ENCODE data around the gene SYNCRIP. TPM values are rescaled to one million over a fixed set of nuclear protein-coding genes. Genes with fewer than 3 reads are reported as not detected.
A peak's percentile ranks its signal among the peaks of the same experiment; 100 is the strongest.

Gene SYNCRIP
- total and polyA plus RNA-seq, 2 of the 4 experiments (the other 2 are of a cell fraction): 50.1 to 59.3 TPM

- no peak overlapping the region for H3K27ac ChIP-seq (ENCODE audit: insufficient read depth, low read length)
- 0 out of 2 replicates have a peak, but pooled peaks cover 3% of the 10 kb centered on the region for H3K9me1 ChIP-seq (ENCODE audit: insufficient read depth, low read length)
- H3K23ac ChIP-seq (ENCODE audit: low read depth, low read length): no peak overlapping the region
- H2BK5ac ChIP-seq (ENCODE audit: low read depth, low read length, poor library complexity, severe bottlenecking): peak overlapping the region; percentile 22
- POLR2A ChIA-PET (ENCODE audit: unreplicated experiment): no interaction called here
- no peak overlapping the region for H3K4me2 ChIP-seq (ENCODE audit: low read depth, low read length)
- no peak overlapping the region for H2BK20ac ChIP-seq (ENCODE audit: low read depth, low read length)
- no TSS peak for BruUV-seq (replicated peaks)
- H3K18ac ChIP-seq (ENCODE audit: low read depth, low read length): no peak overlapping the region
- no peaks in the 10 kb centered on the region for H3K27me3 ChIP-seq (ENCODE audit: control insufficient read depth, insufficient read depth, low read length)
- CTCF ChIA-PET: no interaction called here
- H2BK120ac ChIP-seq (ENCODE audit: low read depth, low read length): no peak overlapping the region
- H4K20me1 ChIP-seq (ENCODE audit: insufficient read depth, low read length): no peaks in the 10 kb centered on the region
- ATAC-seq (ENCODE audit: low read depth) (no peak), DNase-seq (no peak)
- H2BK15ac ChIP-seq (ENCODE audit: low read depth, low read length): no peak overlapping the region
- in situ Hi-C loops (cut with MboI; ENCODE audit: low sequenced_read_pairs): no loop called here
- H2AK9ac ChIP-seq (replicated peaks; ENCODE audit: low read depth, low read length, poor library complexity): no peak overlapping the region
- TF ChIP-seq MAFK (IDR thresholded peaks at IDR 0.05; ENCODE audit: low read depth, low read length) (0 out of 2 replicates have a peak, but pooled peaks have one; percentile 1), RAD21 (IDR thresholded peaks at IDR 0.05; ENCODE audit: low read length) (no peak), CEBPB (IDR thresholded peaks at IDR 0.05; ENCODE audit: low read depth, low read length) (peak; percentile 18; the same call in 1 of the 2 replicates)
- peaks cover 1% of the 10 kb centered on the region; the same call in 1 of the 2 replicates for H3K36me3 ChIP-seq (ENCODE audit: control insufficient read depth, insufficient read depth, low read length)
- no peaks in the 10 kb centered on the region for H3K9me3 ChIP-seq (ENCODE audit: control insufficient read depth, insufficient read depth, low read length)
- 0 out of 2 replicates have a peak overlapping the region, but pooled peaks have one; percentile 33 for H2AK5ac ChIP-seq (ENCODE audit: low read depth, low read length)
- dilution Hi-C loops (cut with HindIII; ENCODE audit: low sequenced_read_pairs, unreplicated experiment): no loop called here
- intact Hi-C loops (cut with micrococcal nuclease): no loop called here
- no peak overlapping the region for H2AFZ ChIP-seq (replicated peaks; ENCODE audit: low read length, poor library complexity)
- no peak overlapping the region for H3K14ac ChIP-seq (replicated peaks; ENCODE audit: low read depth, low read length)
- no peak overlapping the region for H3K56ac ChIP-seq (ENCODE audit: extremely low read depth, insufficient read depth, low read length)
- H3K4me3 ChIP-seq (ENCODE audit: insufficient read depth, low read depth, low read length): no peak overlapping the region
- peaks cover 2% of the 10 kb centered on the region; the same call in 1 of the 2 replicates for H3K4me1 ChIP-seq (ENCODE audit: control insufficient read depth, insufficient read depth, low read length)
- no peak overlapping the region for H3K4ac ChIP-seq (ENCODE audit: low read depth, low read length)
- no peak overlapping the region for H4K5ac ChIP-seq (ENCODE audit: low read depth, low read length)
- H4K8ac ChIP-seq (ENCODE audit: low read depth in 2 of 2, low read length in 2 of 2): no peak overlapping the region
- 0 out of 4 replicates have a peak, but pooled peaks cover 0 to 2% of the 10 kb centered on the region in 2 experiments for H3K79me1 ChIP-seq (ENCODE audit: low read depth in 1 of 2, low read length in 2 of 2)
- no peak overlapping the region for H3K9ac ChIP-seq (ENCODE audit: low read depth, low read length)
- no peak overlapping the region for H4K91ac ChIP-seq (ENCODE audit: insufficient read depth, low read depth, low read length)
Measured at GRCh38 chr6:85662251-85662650, 19.6 kb upstream of the SYNCRIP start.

Data from IMR-90 (cell line).